NCI-H1694 treated with DMSO at 0.1 percent for 48 hours (cell line): ENCODE data around the gene BSG.

Experiments
- DNase-seq: peaks from one replicate; lab custom pipeline; 2025; lab: John Stamatoyannopoulos, UW

BSG gene

DNA sequence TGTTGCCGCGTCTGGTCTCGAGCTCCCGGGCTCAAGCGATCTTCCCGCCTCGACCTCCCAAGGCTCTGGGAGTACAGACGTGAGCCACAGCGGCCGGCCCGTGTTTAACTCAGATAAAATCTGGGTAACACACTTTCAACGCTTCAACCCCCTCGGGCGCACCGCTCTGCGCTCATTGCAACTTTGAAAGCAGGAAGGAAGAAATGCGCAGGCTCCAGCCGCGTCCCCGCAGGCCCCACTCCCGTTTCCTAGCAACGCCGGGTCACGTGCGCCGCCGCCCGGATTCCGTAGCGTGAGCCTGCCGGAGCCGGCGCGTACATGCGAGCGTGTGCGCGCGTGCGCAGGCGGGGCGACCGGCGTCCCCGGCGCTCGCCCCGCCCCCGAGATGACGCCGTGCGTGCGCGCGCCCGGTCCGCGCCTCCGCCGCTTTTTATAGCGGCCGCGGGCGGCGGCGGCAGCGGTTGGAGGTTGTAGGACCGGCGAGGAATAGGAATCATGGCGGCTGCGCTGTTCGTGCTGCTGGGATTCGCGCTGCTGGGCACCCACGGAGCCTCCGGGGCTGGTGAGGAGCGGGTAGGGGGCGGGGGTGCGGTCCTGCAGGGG lies at the start of gene BSG:
BSG (plus strand) TSS at position 457 of the 603 bp plus-strand sequence; CDS start at position 496, 39 bp downstream.
- DNase-seq, result peak; percentile 88

DNA sequence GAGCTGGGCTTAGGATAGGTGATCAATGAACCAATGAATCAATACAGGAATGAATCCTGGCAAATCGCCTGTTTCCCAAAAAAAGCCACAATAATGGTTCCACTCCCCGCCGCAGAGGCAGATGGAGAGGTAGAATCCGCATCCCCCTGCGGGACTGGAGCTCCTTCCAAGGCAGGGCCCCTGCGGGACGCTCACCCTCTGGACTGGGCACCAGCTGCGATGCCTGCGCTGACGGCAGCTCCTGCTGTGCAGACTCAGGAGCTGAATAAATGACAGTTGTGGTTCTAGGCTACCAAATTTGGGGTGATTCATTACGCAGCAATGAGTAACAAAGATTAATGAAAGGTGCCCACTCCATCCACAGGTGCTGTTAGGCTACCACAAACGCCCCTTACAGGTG lies 49.7 kb upstream of the BSG start:
- DNase-seq, result no peak

DNA sequence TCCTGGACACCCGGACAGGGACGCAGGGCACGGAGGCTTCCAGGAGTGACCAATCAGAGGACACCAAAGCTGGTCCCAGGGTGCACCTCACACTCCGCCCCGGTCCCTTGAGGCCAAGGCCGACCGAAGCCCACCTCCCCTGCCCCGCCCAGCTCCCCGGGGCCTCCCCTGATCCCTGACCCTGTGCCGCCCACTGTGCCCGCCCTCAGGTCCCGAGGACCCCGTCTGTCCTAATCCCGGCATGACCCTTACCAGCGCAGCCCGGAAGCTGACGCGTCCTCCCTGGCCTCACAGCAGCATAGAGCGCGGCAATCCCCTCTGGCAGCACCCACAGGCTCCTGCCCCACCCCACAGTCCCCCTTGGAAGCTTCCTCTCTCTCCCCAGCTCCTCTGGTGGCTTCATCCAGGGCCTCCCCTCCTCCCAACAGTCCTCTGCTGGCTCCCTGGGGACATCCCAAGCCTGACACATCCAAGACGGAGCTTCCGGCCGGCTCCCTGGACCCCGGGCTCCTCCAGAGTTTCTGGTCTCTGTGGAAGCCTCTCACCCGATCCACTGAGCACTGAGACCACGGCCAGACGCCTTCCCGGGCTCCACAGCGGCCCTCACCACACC lies 48.2 kb upstream of the BSG start:
- DNase-seq, result no peak

DNA sequence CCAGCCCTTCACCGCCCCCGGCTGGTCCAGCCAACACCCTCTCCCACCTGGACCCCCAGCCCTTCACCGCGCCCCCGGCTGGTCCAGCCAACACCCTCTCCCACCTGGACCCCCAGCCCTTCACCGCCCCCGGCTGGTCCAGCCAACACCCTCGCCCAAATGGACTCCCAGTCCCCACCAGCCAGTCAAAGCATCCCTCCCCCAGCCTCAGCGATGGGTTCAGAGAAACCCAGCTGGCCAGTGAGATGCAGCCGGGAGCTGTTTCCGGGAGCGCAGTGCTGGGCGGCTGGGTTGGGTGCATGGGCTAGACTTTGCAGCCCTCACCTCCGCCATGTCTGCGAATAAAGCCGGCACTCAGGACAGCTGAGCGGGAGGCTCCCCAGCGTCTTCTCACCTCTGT lies 47.4 kb upstream of the BSG start:
- DNase-seq, result no peak

DNA sequence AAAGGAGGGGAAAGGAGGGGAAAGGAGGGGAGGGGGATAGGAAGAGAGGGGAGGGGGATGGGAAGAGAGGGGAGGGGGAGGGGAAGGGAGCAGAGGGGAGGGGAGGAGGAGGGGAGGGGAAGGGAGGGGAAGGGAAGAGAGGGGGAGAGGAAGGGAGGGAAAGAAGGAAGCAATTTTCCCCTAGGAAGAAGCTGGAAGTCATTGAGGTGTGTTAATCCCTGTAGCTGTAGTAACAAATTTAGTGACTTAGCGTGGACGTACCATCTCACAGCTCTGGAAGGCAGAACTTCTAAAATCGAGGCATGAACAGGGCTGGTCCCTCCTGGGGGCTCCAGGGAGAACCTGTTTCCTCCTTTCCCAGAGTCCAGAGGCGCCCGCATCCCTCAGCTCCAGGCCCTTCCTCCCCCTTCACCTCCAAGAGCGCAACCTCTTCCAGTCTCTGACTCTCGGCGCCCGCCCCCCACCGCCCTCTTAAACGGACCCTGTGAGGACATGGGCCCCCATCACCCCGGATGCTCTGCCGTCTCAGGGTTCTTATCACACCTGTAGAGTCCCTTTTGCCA lies 46.5 kb upstream of the BSG start:
- no peak for DNase-seq

DNA sequence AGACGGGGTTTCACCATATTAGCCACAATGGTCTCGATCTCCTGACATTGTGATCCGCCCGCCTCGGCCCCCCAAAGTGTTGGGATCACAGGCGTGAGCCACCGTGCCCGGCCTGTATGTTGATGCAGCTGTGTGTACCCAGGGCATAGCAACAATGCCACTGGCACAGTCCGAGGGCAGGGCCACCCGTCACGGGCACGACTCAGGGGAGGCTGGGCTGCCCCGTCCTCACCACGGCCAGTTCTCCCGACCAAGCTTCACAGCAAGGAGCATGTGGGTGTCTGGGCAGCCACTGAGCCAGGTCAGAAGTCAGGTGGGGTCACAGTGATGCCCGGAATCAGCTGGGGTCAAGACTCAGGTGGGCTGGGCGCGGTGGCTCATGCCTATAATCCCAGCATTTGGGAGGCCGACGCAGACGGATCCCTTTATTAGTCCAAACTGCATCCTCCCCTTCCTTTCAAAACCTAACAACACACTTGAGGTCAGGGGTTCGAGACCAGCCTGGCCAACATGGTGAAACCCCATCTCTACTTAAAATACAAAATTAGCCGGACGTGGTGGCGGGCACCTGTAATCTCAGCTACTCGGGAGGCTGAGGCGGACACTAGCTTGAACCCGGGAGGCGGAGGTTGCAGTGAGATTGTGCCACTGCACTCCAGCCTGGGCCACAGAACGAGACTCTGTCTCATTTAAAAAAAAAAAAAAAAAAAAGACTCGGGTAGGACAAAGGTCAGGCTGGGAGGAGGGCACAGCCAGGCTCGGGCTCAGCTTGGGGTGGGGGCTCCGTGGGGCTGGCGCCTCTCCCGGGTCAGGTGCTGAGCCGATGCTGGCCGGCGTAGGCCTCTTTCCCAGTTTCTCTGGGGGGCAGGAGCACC lies 42.0 kb upstream of the BSG start:
- DNase-seq, result no peak

DNA sequence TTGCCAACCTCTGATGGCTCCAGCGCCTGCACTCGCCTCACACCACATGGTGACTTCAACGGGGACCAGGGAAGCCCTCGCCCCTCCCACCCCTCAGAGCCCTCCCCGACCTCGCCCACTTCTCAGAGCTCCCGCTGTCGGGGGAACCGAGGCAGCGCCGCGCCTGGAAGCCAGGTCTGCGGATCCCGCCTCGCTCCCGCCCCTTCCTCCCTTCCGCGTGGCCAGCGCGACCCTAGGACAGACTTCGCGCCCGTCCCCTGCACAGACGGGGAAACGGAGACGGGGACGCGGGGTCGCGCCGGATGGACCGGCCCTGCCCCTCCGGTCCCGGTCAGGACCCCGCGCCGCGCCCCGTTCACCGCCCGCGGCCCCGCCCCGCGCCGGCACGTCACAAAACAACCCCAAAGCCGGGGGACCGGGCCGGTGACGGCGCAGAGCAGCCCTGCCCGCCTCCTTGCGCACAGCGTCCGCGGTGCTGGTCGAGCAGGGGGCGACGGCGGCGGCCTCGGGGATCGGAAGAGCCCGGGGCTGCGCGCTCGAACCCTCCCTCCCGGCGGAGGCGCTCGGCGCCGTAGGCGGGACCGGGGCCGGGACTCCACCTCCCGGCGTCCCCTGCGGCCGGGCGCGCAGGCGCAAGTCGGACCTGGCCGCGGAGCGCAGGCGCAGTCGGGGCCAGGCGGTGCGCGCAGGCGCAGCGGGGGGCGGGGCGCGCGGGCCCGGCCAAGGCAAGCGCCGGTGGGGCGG lies 41.2 kb upstream of the BSG start:
- DNase-seq, result peak; percentile 68

DNA sequence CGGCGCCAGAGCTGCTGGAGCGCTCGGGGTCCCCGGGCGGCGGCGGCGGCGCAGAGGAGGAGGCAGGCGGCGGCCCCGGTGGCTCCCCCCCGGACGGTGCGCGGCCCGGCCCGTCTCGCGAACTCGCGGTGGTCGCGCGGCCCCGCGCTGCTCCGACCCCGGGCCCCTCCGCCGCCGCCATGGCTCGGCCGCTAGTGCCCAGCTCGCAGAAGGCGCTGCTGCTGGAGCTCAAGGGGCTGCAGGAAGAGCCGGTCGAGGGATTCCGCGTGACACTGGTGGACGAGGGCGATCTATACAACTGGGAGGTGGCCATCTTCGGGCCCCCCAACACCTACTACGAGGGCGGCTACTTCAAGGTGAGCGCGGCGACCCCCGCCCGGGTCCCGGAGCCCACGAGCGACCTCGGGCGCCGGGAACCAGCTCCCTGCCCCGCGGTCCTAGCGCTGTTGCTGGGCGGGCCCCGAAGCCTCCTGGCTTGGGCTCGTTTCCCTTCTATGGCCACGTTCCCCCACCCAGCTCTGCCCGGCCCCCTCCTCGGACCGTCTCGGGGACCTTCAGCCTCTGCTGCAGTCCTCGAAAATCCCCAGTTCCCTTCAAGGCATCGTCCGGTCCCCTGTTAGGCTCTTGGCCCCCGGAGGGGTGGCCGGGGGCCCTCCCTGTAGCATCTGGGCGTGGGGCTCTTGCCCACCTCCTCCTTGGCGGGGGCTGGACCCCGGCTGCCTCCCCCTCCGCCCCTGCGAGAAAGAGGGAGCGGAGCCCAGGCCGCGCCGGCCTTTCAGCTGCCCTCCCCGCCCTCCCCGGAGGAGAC lies 40.4 kb upstream of the BSG start, which contains the start of gene CDC34:
CDC34 (plus strand) TSS at position 8 of the 808 bp plus-strand sequence; CDS start at position 180, 172 bp downstream.
- DNase-seq, result no peak

DNA sequence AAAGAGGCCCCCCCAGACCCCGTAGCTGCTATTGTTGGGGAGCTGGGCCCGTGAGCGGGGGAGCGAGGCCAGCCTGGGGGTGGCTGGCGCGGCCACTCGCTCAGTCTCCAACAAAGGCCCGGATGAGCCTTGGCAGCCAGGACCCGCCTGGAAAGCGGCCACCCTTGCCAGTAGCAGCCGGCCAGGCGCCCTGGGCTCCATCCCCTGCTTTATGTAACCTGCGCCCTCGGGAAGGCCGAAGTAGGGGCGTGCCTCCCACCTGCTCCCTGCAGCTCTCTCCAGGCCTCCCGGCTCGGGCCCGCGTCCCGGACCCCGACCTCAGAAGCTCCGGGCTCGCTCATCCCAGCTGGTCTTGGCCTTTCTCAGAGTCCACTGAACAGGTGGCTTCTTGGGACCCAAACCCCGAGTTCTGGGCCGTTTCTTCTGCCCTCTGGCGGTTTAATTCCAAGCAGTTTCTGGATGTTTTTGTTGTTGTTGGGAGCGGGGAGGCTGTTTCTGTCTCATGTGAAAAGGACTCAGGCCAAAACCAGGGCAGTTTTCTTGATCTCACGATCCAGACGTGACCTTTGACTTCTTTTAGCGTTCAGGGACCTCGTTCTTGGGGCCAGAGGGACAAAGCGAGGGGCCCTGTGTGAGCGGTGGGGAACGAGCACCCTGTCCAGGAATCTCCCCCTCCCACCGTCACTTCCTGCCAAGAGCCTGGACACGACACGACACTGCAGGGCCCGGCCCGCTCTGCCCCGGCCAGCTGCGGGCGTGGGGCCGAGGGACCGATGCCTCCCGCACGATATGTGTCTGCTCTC lies 39.6 kb upstream of the BSG start:
- DNase-seq, result peak; percentile 7

DNA sequence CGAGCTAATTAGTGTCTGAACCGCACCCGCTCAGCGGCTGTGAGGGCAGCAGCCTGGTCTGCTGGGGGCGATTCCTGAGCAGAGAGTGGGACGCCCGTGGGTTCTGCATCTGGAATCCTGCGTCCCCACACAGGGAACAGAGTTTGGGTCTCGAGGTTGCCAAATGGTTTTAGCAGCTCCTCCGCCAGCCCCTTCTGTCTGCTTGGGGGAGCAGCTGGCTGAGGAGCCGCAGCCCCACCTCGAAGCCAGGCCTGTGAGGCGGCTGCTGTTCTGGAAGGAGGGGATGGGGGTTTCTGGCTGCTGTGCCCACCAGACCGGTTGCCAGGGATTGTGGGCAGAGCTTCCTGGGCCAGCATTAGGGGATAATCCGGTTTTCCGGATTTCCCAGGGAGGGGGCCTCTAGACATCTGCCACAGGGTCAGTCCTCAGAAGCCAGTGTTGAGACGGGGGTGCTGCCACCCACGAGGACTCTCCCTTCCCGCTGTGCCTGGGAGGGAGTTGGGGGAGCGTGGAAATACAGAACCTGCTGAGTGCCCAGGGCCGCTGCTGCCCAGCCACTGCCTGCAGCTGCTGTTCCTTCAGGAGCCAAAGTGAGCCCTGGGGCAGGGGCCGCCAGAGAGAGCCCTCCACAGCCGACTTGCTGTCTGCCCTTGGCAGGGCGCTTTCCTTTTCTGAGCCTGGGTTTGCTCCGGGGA lies 38.9 kb upstream of the BSG start:
- DNase-seq, result no peak

DNA sequence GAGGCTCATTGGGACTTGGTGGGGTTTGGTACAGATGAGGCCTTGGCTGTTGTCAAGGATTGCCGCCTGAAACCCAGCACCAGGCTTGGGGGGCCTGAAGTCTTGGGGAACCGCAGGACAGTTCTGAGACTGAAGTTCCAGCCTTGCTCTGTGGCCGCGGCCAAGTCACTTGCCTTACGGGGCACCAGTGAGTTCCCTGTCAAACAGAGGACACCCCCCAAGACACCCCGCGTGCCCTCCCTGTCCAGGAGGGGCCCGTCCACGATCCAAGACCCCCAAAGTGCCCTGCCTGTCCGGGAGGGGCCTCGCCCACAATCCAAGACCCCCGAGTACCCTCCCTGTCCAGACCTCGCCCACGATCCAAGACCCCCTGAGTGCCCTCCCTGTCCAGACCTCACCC lies 38.3 kb upstream of the BSG start:
- DNase-seq, result no peak

DNA sequence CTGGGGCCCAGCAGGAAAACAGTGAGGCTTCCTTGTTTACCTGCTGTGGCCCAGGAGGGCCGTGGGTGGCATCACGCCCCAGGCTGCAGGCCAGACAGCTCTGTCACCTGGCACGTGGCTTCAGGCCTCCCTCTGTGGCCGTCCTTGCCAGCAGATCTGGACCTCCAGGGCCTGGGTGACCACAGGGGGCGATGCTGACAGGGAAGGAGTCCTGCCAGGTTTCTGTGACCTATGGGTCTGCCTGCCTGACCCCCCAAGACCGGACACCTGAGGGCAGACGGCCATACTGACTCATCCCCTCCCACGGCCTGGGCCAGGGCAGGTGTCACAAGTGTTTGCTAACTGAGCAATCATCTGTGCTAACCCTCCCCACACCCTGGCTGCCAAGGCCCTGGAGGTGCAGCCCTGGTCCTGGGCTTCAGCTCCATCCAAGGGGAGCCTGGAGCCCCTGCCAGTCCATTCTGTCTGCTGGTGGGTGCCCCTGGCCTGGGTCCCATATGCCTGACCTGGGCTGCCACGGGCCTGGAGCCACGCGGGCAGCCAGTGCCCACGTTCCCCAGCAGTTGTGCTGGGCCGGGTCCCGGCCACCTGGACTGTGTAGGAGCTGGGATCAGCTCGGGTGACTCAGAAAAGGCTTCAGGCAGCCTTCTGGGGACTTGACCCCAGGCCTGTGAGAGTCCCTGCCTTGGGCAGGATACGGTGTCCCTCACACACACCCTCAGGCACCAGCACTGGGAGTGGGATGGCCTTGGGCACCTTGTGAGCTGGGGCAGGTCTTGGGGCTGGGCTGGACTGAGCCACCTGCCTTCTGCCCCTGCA lies 37.2 kb upstream of the BSG start:
- DNase-seq, result no peak

DNA sequence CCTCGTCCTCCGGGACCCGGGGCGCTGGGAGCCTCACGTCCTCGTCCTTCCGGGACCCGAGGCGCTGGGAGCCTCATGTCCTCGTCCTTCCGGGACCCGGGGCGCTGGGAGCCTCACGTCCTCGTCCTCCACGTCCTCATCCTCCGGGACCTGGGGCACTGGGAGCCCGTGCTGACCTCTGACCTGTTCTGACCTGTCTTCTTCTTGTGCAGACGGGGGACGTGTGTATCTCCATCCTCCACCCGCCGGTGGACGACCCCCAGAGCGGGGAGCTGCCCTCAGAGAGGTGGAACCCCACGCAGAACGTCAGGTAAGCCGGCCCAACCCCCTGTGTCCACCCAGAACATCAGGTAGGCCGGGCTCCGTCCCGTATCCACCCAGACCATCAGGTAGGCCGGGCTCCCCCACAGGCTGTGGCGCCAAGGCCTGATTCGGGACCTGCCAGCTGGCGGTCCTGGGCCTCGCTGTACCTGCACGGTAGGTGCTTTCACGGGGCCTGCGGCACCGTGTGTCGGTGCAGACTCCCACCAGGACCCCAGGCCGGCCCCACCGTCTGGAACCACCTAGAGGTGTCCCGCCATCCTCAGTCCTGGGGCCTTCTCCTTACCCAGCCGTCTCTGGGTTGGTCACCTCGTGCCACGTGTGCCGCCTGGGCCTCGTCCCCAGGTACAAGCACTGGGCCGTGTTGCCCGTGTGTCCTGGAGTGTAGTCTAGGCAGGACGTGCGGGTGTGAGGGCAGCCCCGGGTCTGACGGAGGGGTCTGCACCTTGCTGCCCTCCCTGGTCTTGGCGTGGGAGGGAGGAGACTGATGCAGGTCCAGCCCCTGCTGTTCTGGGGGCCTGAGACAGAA lies 36.1 kb upstream of the BSG start:
- no peak for DNase-seq

DNA sequence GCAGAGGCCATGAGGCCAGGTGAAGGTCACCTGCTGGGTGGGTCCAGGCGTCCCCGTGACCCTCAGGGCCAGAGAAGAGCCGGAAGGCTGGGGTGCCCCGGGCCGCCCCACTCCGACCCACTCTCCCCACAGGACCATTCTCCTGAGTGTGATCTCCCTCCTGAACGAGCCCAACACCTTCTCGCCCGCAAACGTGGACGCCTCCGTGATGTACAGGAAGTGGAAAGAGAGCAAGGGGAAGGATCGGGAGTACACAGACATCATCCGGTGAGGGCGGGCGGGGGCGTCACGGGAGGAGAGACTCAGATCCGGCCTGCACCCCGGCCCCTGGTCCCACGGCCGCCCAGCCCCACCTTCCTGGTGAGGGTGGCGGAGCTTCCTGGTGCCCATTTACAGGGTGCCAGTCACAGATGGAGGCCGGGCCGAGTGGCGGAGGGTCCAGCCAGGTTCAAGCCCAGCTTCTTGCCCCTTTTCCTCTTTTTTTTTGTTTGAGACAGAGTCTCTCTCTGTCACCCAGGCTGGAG lies 35.5 kb upstream of the BSG start:
- DNase-seq, result no peak

DNA sequence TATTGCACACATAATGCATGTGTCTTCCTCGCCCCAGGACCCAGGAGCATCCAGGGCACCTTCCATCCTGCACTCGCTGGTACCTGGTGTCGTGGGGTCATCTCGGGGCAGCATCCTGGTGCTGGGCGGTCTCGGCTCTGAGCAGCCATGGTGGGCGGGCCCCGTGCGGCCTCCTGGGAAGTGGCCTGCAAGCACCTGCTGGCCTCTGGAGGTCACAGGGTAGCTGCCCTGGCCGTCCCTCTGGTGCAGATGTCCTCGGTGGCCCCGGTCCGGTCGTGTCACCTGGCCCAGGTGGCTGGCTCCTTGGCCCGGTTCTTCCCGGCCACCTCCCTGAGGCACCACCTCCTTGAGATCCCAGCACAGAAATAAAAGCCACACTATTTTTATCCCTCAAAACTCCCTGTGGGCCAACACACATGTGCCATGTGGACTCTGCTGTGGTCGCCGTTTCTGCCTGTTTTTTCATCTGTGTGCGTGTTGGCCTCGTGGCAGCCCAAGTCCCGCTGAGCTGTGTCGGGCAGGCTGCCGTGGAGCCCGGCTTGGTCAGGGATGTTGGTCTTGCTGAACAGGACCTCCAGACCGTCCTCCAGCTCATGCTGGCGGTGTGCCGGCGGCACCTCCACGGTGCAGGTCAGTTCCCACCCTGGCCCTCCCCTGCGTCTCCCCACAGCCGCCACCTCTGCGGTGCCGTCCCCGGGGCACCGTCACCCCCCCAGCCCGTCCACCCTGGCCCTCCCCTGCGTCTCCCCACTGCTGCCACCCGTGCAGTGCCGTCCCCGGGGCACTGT lies 33.6 kb upstream of the BSG start:
- no peak for DNase-seq

DNA sequence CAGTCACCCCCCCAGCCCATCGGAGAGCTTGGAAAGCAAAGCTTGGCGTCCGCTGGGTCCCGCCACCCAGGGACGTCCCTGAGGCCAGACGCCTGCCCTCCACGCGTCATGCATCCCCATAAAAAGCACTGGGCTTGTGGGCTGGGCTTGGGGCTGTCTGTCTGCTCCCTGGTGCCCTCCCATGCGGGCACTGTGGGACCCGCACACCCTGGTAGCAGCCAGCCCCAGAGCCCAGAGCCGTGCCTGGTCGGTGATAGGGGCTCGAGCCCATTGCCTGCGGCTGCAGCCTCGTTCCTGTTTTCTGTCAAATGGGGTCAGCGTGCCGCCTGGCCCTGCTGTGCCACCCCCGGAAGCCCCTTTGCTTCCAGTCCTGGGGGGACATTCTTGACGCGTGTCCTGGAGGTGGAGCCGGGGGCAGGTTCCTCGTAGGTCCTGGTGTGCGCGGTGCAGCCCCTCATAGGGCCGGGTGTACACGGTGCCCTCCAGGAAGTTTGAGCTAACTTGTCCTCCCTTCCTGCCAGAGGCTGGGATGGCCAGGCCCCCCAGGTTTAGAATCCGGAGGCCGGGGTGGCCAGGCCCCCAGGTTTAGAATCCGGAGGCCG lies 32.9 kb upstream of the BSG start:
- no peak for DNase-seq
